Neural crest cell (in vitro differentiated cells): ENCODE data around the gene CENPP. TPM values are rescaled to one million over a fixed set of nuclear protein-coding genes. Genes with fewer than 3 reads are reported as not detected.

ENCODE experiments used
- DNase-seq: peaks from one replicate; pipeline ENCODE4 v3.0.0; 2021; ENCODE audit warnings: low read depth, mixed read lengths, low spot score
- H3K27ac Mint-ChIP-seq: one replicate; pipeline ENCODE4 v1.8.0; 2021; ENCODE audit warnings: mild to moderate bottlenecking, mixed read lengths; ENCODE audit not compliant: unreplicated experiment
- H3K27me3 Mint-ChIP-seq: 2 replicates; pipeline ENCODE4 v1.8.0; 2021; ENCODE audit warnings: low read depth, mild to moderate bottlenecking, mixed read lengths
- H3K36me3 Mint-ChIP-seq: 2 replicates; pipeline ENCODE4 v1.8.0; 2021; ENCODE audit warnings: low read depth, mild to moderate bottlenecking, mixed read lengths
- H3K4me1 Mint-ChIP-seq: 2 replicates; pipeline ENCODE4 v1.8.0; 2021; ENCODE audit warnings: mixed read lengths
- H3K4me3 Mint-ChIP-seq: one replicate; pipeline ENCODE4 v1.8.0; 2021; ENCODE audit warnings: mild to moderate bottlenecking, mixed read lengths
- H3K9me3 Mint-ChIP-seq: 2 replicates; pipeline ENCODE4 v1.8.0; 2021; ENCODE audit warnings: mixed read lengths
- CTCF ChIP-seq: fragments of 200-600 bp; sonication (generic); conservative IDR thresholded peaks from 2 replicates; pipeline ENCODE4 v1.5.0; 2021; ENCODE audit warnings: antibody characterized with exemption, mild to moderate bottlenecking
- total RNA-seq: library from RNA; stranded (reverse); gene quantifications from 2 replicates; pipeline ENCODE4 v1.2.1, GENCODE V29; 2021

The CENPP gene
- total RNA-seq, 1 donor from 2014 or later: 15.7 TPM

GRCh38 chr9:92612816-92613215, 287.1 kb downstream of the CENPP start:
- peaks cover 10% of the 10 kb centered on the region for H3K36me3 Mint-ChIP-seq
- no peak overlapping the region for H3K4me3 Mint-ChIP-seq
- no peaks in the 10 kb centered on the region for H3K27me3 Mint-ChIP-seq
- H3K9me3 Mint-ChIP-seq: no peaks in the 10 kb centered on the region
- no peak for DNase-seq
- TF ChIP-seq CTCF: no peak
- H3K4me1 Mint-ChIP-seq: peaks cover 12% of the 10 kb centered on the region
- H3K27ac Mint-ChIP-seq: no peak overlapping the region

- Mint-ChIP-seq H3K4me3 (no peak overlapping the region), H3K4me1 (peaks cover 9% of the 10 kb centered on the region), H3K9me3 (no peaks in the 10 kb centered on the region), H3K27ac (no peak overlapping the region), H3K36me3 (peaks cover 10% of the 10 kb centered on the region), H3K27me3 (no peaks in the 10 kb centered on the region)
- TF ChIP-seq CTCF: no peak
- no peak for DNase-seq
Measured at GRCh38 chr9:92613268-92614122, 287.7 kb downstream of the CENPP start.

GRCh38 chr9:92614123-92614510, 288.4 kb downstream of the CENPP start:
- Mint-ChIP-seq H3K27me3 (no peaks in the 10 kb centered on the region), H3K27ac (no peak overlapping the region), H3K36me3 (peaks cover 10% of the 10 kb centered on the region), H3K9me3 (no peaks in the 10 kb centered on the region), H3K4me1 (peaks cover 4% of the 10 kb centered on the region), H3K4me3 (no peak overlapping the region)
- DNase-seq: no peak
- no peak for TF ChIP-seq CTCF

GRCh38 chr9:92614763-92615461, 289.2 kb downstream of the CENPP start:
- Mint-ChIP-seq H3K4me3 (no peak overlapping the region), H3K9me3 (no peaks in the 10 kb centered on the region), H3K27me3 (no peaks in the 10 kb centered on the region), H3K36me3 (peaks cover 10% of the 10 kb centered on the region), H3K27ac (no peak overlapping the region), H3K4me1 (no peaks in the 10 kb centered on the region)
- no peak for DNase-seq
- no peak for TF ChIP-seq CTCF

GRCh38 chr9:92615790-92616189, 290.0 kb downstream of the CENPP start:
- Mint-ChIP-seq H3K27ac (no peak overlapping the region), H3K4me3 (no peak overlapping the region), H3K4me1 (no peaks in the 10 kb centered on the region), H3K9me3 (no peaks in the 10 kb centered on the region), H3K36me3 (peaks cover 13% of the 10 kb centered on the region), H3K27me3 (no peaks in the 10 kb centered on the region)
- no peak for DNase-seq
- TF ChIP-seq CTCF: no peak
